GM23248 (cell line): ENCODE measurements around the gene CFAP54.

Source experiments
- EZH2 ChIP-seq: fragments of 200-600 bp; sonication (generic); IDR thresholded peaks from 2 replicates; pipeline ENCODE4 v1.6.1; 2018; ENCODE audit warnings: antibody characterized with exemption, mild to moderate bottlenecking; ENCODE audit not compliant: insufficient read depth, poor library complexity, severe bottlenecking
- EZH2phosphoT487 ChIP-seq: fragments of 200-600 bp; sonication (generic); IDR thresholded peaks from 2 replicates; pipeline ENCODE4 v1.6.1; 2018; ENCODE audit warnings: antibody characterized with exemption, moderate library complexity, mild to moderate bottlenecking, low read depth; ENCODE audit not compliant: insufficient read depth

DNA sequence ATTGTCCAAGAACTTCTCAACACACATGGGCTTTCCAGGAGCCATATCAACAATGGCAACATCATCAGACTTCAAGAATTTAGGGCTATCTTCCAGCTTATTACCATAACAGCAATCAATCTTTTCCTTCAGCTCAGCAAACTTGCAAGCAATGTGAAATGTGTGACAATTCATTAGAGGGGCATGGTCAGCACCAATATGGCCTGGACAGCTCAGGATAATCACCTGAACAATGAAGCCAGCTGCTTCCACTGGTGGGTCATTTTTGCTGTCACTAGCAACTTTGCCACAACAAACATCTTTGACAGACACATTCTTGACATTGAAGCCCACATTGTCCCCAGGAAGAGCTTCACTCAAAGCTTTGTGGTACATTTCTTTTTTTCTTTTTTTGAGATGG lies 411.8 kb downstream of the CFAP54 start:
- no peak for TF ChIP-seq EZH2phosphoT487
- no peak for TF ChIP-seq EZH2
